ENCODE measurements around the gene ATP5PF.

GRCh38 chr21:25676451-25676850 lies 58.3 kb downstream of the ATP5PF start:
- TF ChIP-seq EP300 (IDR thresholded peaks at IDR 0.05) (no peak), CTCF (IDR thresholded peaks at IDR 0.05) (no peak)

Measured in esophagus muscularis mucosa (tissue), 3 donors.